A549 treated with CORT108297 at 1 μM for 4 hours (cell line): ENCODE data around the gene RPL34. TPM values are rescaled to one million over a fixed set of nuclear protein-coding genes. Genes with fewer than 3 reads are reported as not detected.

Experiments
- total RNA-seq: library from RNA; stranded (reverse); fragments of 200-300 nt; extraction: Qiagen RNA extraction; gene quantifications from 5 replicates; pipeline ENCODE4 v1.2.3, GENCODE V29; 2022

RPL34 gene
- 865 to 1,010 TPM (median 906 TPM) in 5 replicates for total RNA-seq

GRCh38 chr4:108620101-108620932, at the start of gene RPL34:
RPL34 (plus strand) TSS chr4:108620576; CDS start chr4:108621960, 1,384 bp downstream.

GRCh38 chr4:108650212-108651013, 30.0 kb downstream of the RPL34 start, which contains the start of gene OSTC:
OSTC (plus strand) TSS chr4:108650599; CDS start chr4:108650656, 57 bp downstream.

Other genes with a start within 250 kb of the RPL34 start
- gene OSTC, start 30.0 kb downstream of the RPL34 start, total RNA-seq: 91.0 to 117 TPM (median 95.0 TPM) in 5 replicates
- 0.08 TPM in 1 of 5 replicates, not detected in the others for gene ETNPPL, start 142.5 kb downstream of the RPL34 start, total RNA-seq